Activated CD8-positive, alpha-beta T cell treated with anti-CD3 and anti-CD28 coated beads for 36 hours (primary cell): Measurements from ENCODE around the gene RASGRF2. TPM values are rescaled to one million over a fixed set of nuclear protein-coding genes. Genes with fewer than 3 reads are reported as not detected.
"Not testable (repeated sequence)": the region's sequence is repeated elsewhere in the genome, so short reads cannot be mapped to it uniquely, and the experiment has no call there.

ENCODE experiments used
- ATAC-seq: fragments of 200-7000 bp; cut with Tn5 transposase; one replicate; pipeline ENCODE4 v1.10.0; 2021; ENCODE audit warnings: mild to moderate bottlenecking, moderate library complexity
- CTCF ChIA-PET: fragments of 350-600 bp; sonication (Branson Sonifier 250); formaldehyde crosslinking; loops from one replicate; lab custom pipeline; 2021; ENCODE audit warnings: antibody characterized with exemption; lab: Charles Lee
- POLR2A ChIA-PET: fragments of 350-600 bp; sonication (Branson Sonifier 250); formaldehyde crosslinking; loops from one replicate; lab custom pipeline; 2021; ENCODE audit warnings: antibody characterized with exemption; lab: Charles Lee
- DNase-seq: peaks from one replicate; pipeline ENCODE4 v3.0.0-alpha.2; 2020
- H3K27ac Mint-ChIP-seq: one replicate; pipeline ENCODE4 v1.8.0; 2021; ENCODE audit warnings: mild to moderate bottlenecking, mixed read lengths
- H3K27me3 Mint-ChIP-seq: one replicate; pipeline ENCODE4 v1.8.0; 2021; ENCODE audit warnings: mixed read lengths
- H3K36me3 Mint-ChIP-seq: one replicate; pipeline ENCODE4 v1.8.0; 2021; ENCODE audit warnings: low read depth, mixed read lengths
- H3K4me1 Mint-ChIP-seq: one replicate; pipeline ENCODE4 v1.8.0; 2021; ENCODE audit warnings: low read depth, mixed read lengths
- H3K4me3 Mint-ChIP-seq: one replicate; pipeline ENCODE4 v1.8.0; 2021; ENCODE audit warnings: mild to moderate bottlenecking, moderate library complexity, mixed read lengths
- H3K9me3 Mint-ChIP-seq: one replicate; pipeline ENCODE4 v1.8.0; 2021; ENCODE audit warnings: mixed read lengths
- intact Hi-C: fragments of 100-400 bp; cut with micrococcal nuclease; formaldehyde crosslinking; loops from one replicate; pipeline ENCODE4 v1.10.0; 2022
- total RNA-seq, 2 experiments: library from RNA; stranded (reverse); gene quantifications; one replicate each; pipeline ENCODE4 v1.2.3, GENCODE V29; 2021
- TF ChIP-seq, protein P1 (sequence below): fragments of 200-600 bp; IDR thresholded peaks from one replicate; pipeline ENCODE4 v1.8.0; 2022; ENCODE audit warnings: antibody characterized with exemption, mild to moderate bottlenecking

RASGRF2 gene
- total RNA-seq, 2 experiments from 2014 or later = 14.9 to 15.8 TPM

DNA sequence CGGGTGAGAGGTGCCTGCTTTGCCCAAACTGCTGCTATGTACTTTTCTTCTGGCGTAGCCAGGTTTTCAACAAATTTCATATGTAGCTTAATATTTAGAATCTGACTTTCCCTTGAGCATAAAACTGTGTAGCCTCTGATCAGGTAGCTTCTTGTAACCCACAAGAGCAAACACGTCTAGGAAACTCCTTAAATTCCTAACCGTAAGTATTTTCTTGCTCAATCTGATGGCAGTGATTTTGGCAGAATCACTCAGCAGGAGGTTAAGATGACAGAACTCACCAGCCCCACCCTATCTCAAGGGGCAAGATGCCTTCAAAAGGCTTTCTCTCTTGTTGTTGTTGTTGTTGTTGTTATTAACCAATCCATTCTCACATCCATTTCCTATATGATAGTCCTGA is 293.7 kb downstream of the RASGRF2 start:
- no peak for ATAC-seq
- H3K4me3 Mint-ChIP-seq = no peak overlapping the region
- POLR2A ChIA-PET = interaction anchor here (0.6 kb wide), 1 partner anchor 49 kb away, joined by 3 read pairs; no protein-coding TSS in a partner anchor

DNA sequence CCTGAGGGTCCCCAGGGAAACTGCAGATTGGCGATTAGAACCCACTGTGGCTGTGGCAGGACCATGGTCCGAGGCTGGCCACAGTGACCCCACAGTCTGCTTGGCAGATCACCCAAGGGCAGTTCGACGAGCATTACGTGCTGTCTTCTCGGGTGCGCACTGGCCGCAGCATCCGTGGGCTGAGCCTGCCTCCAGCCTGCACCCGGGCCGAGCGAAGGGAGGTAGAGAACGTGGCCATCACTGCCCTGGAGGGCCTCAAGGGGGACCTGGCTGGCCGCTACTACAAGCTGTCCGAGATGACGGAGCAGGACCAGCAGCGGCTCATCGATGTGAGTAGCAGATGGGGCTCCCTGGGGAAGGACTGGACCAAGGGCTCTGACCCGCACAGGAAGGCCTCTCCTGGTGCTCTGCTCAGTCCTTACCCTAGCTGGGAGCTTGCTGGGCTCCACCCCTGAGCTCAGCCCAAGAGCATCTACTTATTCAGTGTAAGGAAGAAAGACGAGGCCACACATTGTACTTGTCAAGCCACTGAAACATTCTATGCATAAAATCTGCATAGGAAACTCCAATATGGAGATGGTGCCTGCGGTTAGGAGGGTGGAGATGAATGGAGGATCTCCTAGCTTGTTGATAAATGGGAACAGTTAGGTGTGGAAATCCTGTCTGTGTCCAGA is 294.9 kb downstream of the RASGRF2 start:
- CTCF ChIA-PET = no interaction called here
- ATAC-seq = no peak

More for the DNA sequence above, 293.7 kb downstream of the RASGRF2 start:
- Mint-ChIP-seq H3K4me1 (no peaks in the 10 kb centered on the region), H3K27me3 (no peaks in the 10 kb centered on the region), H3K36me3 (peaks cover 6% of the 10 kb centered on the region), H3K9me3 (no peaks in the 10 kb centered on the region), H3K27ac (no peak overlapping the region)
- no peak for DNase-seq
- TF ChIP-seq, protein P1, sequence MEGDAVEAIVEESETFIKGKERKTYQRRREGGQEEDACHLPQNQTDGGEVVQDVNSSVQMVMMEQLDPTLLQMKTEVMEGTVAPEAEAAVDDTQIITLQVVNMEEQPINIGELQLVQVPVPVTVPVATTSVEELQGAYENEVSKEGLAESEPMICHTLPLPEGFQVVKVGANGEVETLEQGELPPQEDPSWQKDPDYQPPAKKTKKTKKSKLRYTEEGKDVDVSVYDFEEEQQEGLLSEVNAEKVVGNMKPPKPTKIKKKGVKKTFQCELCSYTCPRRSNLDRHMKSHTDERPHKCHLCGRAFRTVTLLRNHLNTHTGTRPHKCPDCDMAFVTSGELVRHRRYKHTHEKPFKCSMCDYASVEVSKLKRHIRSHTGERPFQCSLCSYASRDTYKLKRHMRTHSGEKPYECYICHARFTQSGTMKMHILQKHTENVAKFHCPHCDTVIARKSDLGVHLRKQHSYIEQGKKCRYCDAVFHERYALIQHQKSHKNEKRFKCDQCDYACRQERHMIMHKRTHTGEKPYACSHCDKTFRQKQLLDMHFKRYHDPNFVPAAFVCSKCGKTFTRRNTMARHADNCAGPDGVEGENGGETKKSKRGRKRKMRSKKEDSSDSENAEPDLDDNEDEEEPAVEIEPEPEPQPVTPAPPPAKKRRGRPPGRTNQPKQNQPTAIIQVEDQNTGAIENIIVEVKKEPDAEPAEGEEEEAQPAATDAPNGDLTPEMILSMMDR = no peak
- intact Hi-C loops = no loop called here
- CTCF ChIA-PET = interaction anchor here (1.0 kb wide), 1 partner anchor 46 kb away, joined by 4 read pairs; no protein-coding TSS in a partner anchor

DNA sequence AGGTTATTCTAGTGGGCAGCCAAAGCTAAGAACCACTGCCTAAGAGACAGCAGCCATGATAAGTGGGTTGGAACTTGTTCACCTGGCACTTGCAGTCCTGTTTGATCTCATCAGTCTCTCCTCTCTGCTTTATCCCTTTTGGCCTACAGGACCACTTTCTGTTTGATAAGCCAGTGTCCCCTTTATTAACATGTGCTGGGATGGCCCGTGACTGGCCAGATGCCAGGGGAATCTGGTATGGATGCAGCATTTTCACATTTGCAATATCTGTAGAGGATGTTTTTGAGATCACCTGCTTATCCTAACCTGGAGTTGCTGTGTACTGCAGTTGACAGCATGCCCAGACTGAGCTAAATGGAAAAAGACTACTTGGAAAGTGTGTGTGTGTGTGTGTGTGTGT is 296.6 kb downstream of the RASGRF2 start:
- ChIA-PET CTCF (no interaction called here), POLR2A (no interaction called here)
- no peak for DNase-seq
- no peak for ATAC-seq
- TF ChIP-seq, protein P1 = no peak
- Mint-ChIP-seq H3K36me3 (peaks cover 22% of the 10 kb centered on the region), H3K4me3 (no peak overlapping the region), H3K27ac (no peak overlapping the region), H3K27me3 (no peaks in the 10 kb centered on the region), H3K9me3 (peaks cover 14% of the 10 kb centered on the region), H3K4me1 (no peaks in the 10 kb centered on the region)
- intact Hi-C loops = no loop called here

More for the DNA sequence above, 294.9 kb downstream of the RASGRF2 start:
- H3K27me3 Mint-ChIP-seq = no peaks in the 10 kb centered on the region
- TF ChIP-seq, protein P1 = no peak
- H3K36me3 Mint-ChIP-seq = peaks cover 13% of the 10 kb centered on the region
- DNase-seq = no peak
- intact Hi-C loops = no loop called here
- POLR2A ChIA-PET = no interaction called here
- H3K27ac Mint-ChIP-seq = no peak overlapping the region
- H3K4me3 Mint-ChIP-seq = no peak overlapping the region
- no peaks in the 10 kb centered on the region for H3K4me1 Mint-ChIP-seq
- peaks cover 6% of the 10 kb centered on the region for H3K9me3 Mint-ChIP-seq

DNA sequence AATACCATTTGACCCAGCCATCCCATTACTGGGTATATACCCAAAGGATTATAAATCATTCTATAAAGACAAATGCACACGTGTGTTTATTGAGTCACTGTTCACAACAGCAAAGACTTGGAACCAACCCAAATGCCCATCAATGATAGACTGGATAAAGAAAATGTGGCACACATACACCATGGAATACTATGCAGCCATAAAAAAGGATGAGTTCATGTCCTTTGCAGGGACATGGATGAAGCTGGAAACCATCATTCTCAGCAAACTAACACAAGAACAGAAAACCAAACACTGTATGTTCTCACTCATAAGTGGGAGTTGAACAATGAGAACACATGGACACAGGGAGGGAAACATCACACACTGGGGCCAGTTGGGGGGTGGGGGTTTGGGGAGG is 302.6 kb downstream of the RASGRF2 start:
- ATAC-seq, DNase-seq, H3K27ac Mint-ChIP-seq, H3K4me1 Mint-ChIP-seq, POLR2A ChIA-PET, H3K27me3 Mint-ChIP-seq, CTCF ChIA-PET, intact Hi-C loops, H3K4me3 Mint-ChIP-seq: not testable (repeated sequence)
- Mint-ChIP-seq H3K9me3 (peaks cover 27% of the 10 kb centered on the region), H3K36me3 (peaks cover 35% of the 10 kb centered on the region)

DNA sequence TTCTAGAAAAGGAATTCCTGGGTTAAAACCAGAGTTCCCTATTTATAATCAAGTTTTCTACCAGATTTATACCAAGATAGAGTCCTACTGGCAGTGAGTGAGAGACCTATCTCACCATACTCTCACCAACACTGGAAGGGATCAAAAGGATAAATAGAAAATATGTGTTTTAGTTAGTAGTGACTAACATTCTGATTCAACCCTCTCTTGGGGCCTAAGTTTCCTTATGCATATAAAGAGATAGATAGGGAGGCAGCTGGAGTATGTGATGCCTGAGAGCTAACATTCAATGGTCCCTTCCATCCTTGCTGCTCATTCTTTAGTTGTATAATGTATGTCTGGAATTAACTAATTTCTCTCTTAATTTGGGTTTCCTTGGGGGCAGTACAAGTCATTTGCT is 304.9 kb downstream of the RASGRF2 start:
- intact Hi-C loops = no loop called here
- Mint-ChIP-seq H3K4me3 (no peak overlapping the region), H3K9me3 (peaks cover 21% of the 10 kb centered on the region), H3K27me3 (no peaks in the 10 kb centered on the region), H3K4me1 (peaks cover 10% of the 10 kb centered on the region), H3K36me3 (peaks cover 21% of the 10 kb centered on the region), H3K27ac (no peak overlapping the region)
- DNase-seq (no peak), ATAC-seq (no peak)
- POLR2A ChIA-PET = no interaction called here
- CTCF ChIA-PET = no interaction called here
- TF ChIP-seq, protein P1 = no peak
